Progenitor cell of endocrine pancreas (in vitro differentiated cells): ENCODE data around the gene ELAVL2. TPM values are rescaled to one million over a fixed set of nuclear protein-coding genes. Genes with fewer than 3 reads are reported as not detected.

ENCODE experiments used
- DNase-seq: peaks from one replicate; pipeline ENCODE4 v3.0.0; 2021; ENCODE audit warnings: low spot score; ENCODE audit not compliant: unreplicated experiment
- H3K27ac Mint-ChIP-seq: 2 replicates; pipeline ENCODE4 v1.8.0; 2021; ENCODE audit warnings: mild to moderate bottlenecking, moderate library complexity, mixed read lengths
- H3K27me3 Mint-ChIP-seq: 2 replicates; pipeline ENCODE4 v1.8.0; 2021; ENCODE audit warnings: mixed read lengths
- H3K36me3 Mint-ChIP-seq: 2 replicates; pipeline ENCODE4 v1.8.0; 2022; ENCODE audit warnings: mixed read lengths; ENCODE audit not compliant: insufficient read depth
- H3K4me1 Mint-ChIP-seq: 2 replicates; pipeline ENCODE4 v1.8.0; 2021; ENCODE audit warnings: low read depth, mixed read lengths
- H3K4me3 Mint-ChIP-seq: 2 replicates; pipeline ENCODE4 v1.8.0; 2021; ENCODE audit warnings: low read depth, mild to moderate bottlenecking, moderate library complexity, mixed read lengths
- H3K9me3 Mint-ChIP-seq: 2 replicates; pipeline ENCODE4 v1.8.0; 2021; ENCODE audit warnings: low read depth, mixed read lengths
- total RNA-seq: library from RNA; stranded (reverse); gene quantifications from 2 replicates; pipeline ENCODE4 v1.2.1, GENCODE V29; 2021
- TF ChIP-seq, protein P1 (sequence below): fragments of 200-600 bp; sonication (generic); IDR thresholded peaks from one replicate; pipeline ENCODE4 v1.5.0; 2021; ENCODE audit warnings: antibody characterized with exemption, mild to moderate bottlenecking; ENCODE audit not compliant: unreplicated experiment

ELAVL2 gene
- total RNA-seq, 1 donor from 2014 or later = 1.7 TPM

DNA sequence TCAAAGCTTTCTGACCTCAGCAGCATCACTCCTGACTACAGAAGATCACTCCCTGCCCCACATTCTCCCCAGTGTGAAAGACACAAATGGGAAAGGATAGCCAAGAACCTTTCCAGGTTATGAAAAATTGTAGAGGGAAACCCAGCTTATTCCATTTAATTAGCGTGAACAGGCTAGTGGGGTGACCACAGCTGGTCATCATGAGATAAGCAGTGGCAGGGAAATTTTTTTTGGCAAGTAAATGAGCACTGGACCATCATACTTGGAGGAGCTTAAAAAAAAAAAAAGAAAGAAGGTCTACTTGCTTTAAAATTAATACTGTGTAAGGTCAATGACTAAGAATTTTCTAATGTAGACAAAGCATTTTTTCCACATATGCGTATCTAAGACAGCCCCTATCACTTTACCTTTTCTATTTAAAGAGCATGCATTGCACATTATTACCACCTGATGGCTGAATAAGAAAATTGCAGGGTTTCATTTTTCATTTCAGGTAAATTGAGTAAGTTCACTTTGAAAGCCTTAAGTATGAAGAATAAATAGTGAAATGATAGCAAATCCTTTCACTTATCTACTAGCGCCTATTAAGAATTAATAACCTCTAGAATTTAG, 123.6 kb downstream of the ELAVL2 start:
- H3K9me3 Mint-ChIP-seq = no peaks in the 10 kb centered on the region
- H3K36me3 Mint-ChIP-seq = no peaks in the 10 kb centered on the region

DNA sequence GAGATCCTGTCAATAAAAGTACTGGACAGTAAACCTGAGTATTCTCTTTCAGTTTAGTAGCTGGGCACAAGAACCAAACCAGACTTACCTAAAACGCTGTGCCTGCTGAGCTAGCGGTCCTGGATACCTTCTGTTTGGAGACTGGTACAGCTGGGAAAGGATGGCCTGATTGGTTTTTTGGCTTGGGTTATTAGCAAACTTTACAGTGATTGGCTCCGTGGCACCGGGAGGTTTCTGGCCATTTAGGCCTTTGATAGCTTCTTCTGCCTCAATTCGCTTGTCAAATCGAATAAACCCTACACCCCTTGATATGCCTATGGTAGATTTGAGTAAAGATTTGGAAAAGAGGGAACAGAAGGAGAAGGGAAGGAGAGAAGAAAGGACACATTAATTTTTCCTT, 124.7 kb downstream of the ELAVL2 start:
- Mint-ChIP-seq H3K27ac (no peak overlapping the region), H3K9me3 (no peaks in the 10 kb centered on the region), H3K27me3 (no peaks in the 10 kb centered on the region)

More for the DNA sequence above, 123.6 kb downstream of the ELAVL2 start:
- no peak overlapping the region for H3K27ac Mint-ChIP-seq
- no peak overlapping the region for H3K4me3 Mint-ChIP-seq
- no peaks in the 10 kb centered on the region for H3K4me1 Mint-ChIP-seq
- no peak for DNase-seq
- no peaks in the 10 kb centered on the region for H3K27me3 Mint-ChIP-seq
- TF ChIP-seq, protein P1, sequence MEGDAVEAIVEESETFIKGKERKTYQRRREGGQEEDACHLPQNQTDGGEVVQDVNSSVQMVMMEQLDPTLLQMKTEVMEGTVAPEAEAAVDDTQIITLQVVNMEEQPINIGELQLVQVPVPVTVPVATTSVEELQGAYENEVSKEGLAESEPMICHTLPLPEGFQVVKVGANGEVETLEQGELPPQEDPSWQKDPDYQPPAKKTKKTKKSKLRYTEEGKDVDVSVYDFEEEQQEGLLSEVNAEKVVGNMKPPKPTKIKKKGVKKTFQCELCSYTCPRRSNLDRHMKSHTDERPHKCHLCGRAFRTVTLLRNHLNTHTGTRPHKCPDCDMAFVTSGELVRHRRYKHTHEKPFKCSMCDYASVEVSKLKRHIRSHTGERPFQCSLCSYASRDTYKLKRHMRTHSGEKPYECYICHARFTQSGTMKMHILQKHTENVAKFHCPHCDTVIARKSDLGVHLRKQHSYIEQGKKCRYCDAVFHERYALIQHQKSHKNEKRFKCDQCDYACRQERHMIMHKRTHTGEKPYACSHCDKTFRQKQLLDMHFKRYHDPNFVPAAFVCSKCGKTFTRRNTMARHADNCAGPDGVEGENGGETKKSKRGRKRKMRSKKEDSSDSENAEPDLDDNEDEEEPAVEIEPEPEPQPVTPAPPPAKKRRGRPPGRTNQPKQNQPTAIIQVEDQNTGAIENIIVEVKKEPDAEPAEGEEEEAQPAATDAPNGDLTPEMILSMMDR = no peak

DNA sequence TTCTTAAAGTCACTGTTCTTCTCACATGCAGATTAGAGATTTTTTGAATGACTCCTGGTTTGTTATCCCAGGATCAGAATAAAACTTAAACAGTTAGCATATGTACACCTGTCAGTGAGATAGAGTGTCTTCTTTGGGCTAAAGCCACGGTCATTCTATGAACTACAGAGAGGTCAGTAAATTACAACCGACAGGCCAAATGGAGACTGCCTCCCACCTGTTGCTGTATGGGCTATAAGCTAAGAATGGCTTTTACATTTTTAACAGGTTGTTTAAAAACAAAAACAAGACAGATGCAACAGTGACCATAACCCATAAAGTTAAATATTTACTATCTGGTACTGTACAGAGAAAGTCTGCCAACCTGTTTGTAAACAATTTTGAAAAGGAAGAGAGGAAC, 125.7 kb downstream of the ELAVL2 start:
- H3K9me3 Mint-ChIP-seq = no peaks in the 10 kb centered on the region
- DNase-seq = no peak
- TF ChIP-seq, protein P1 = no peak
- no peak overlapping the region for H3K27ac Mint-ChIP-seq
- H3K4me3 Mint-ChIP-seq = no peak overlapping the region
- no peaks in the 10 kb centered on the region for H3K27me3 Mint-ChIP-seq
- H3K4me1 Mint-ChIP-seq = no peaks in the 10 kb centered on the region
- no peaks in the 10 kb centered on the region for H3K36me3 Mint-ChIP-seq

More for the DNA sequence above, 124.7 kb downstream of the ELAVL2 start:
- Mint-ChIP-seq H3K36me3 (no peaks in the 10 kb centered on the region), H3K4me3 (no peak overlapping the region), H3K4me1 (no peaks in the 10 kb centered on the region)
- TF ChIP-seq, protein P1 = no peak
- DNase-seq = no peak

DNA sequence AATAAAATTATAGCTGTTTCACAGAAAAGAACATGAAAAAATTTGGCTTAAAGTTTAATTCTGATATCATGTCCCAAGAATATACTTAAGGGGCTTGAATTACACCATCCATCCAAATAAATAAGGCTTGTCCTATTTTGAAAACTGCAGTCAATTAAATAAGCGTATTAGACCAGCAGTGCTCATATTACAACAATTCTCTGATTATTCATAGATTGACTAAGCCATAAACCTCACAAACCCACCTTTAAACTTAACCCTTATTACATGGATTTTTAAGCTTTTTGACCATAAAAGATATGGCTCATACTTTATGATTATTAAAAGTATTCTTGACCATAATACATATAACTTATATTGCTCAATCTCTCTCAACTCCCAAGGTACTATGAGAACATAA, 127.9 kb downstream of the ELAVL2 start:
- TF ChIP-seq, protein P1 = no peak
- Mint-ChIP-seq H3K36me3 (no peaks in the 10 kb centered on the region), H3K9me3 (no peaks in the 10 kb centered on the region)

DNA sequence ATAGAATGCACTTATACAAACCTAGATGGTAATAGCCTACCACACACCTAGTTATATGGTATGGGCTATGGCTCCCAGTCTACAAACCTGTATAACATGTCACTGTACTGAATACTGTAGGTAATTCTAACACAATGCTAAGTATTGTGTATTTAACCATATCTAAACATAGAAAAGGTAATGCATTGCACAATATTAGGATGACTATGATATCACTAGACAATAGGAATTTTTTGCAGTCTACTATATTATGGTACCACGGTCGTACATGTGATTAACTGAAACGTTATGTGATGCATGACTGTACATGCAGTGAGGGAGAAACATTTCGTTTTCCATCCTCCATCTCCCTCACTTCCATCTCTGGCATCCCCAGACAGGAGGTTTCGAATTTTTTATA, 130.5 kb downstream of the ELAVL2 start:
- H3K27ac Mint-ChIP-seq = no peak overlapping the region
- no peaks in the 10 kb centered on the region for H3K27me3 Mint-ChIP-seq
- H3K4me1 Mint-ChIP-seq = no peaks in the 10 kb centered on the region
- H3K4me3 Mint-ChIP-seq = no peak overlapping the region
- H3K9me3 Mint-ChIP-seq = no peaks in the 10 kb centered on the region
- no peaks in the 10 kb centered on the region for H3K36me3 Mint-ChIP-seq
- TF ChIP-seq, protein P1 = no peak
- no peak for DNase-seq

More for the DNA sequence above, 127.9 kb downstream of the ELAVL2 start:
- DNase-seq = no peak
- H3K27me3 Mint-ChIP-seq = no peaks in the 10 kb centered on the region
- no peaks in the 10 kb centered on the region for H3K4me1 Mint-ChIP-seq
- no peak overlapping the region for H3K4me3 Mint-ChIP-seq
- H3K27ac Mint-ChIP-seq = no peak overlapping the region
